H9 (cell line): ENCODE measurements around the gene CAND2. TPM values are rescaled to one million over a fixed set of nuclear protein-coding genes. Genes with fewer than 3 reads are reported as not detected.

ENCODE experiments used
- DNase-seq: peaks from one replicate; pipeline ENCODE4 v3.0.0-alpha.2; 2017
- H2AFZ ChIP-seq: one replicate; pipeline ENCODE4 v1.6.1; 2013; ENCODE audit warnings: mild to moderate bottlenecking, low read length, control low read depth, moderate library complexity
- H2AK5ac ChIP-seq: 2 replicates; pipeline ENCODE4 v1.6.1; 2013; ENCODE audit warnings: low read length, control low read depth, mixed read lengths; ENCODE audit not compliant: insufficient read length
- H2BK120ac ChIP-seq: one replicate; pipeline ENCODE4 v1.6.1; 2013; ENCODE audit warnings: low read depth, mild to moderate bottlenecking, low read length, control low read depth, inconsistent platforms; ENCODE audit not compliant: poor library complexity, severe bottlenecking
- H2BK12ac ChIP-seq: 2 replicates; pipeline ENCODE4 v1.6.1; 2013; ENCODE audit warnings: low read length, control low read depth, mixed read lengths, low read depth; ENCODE audit not compliant: insufficient read length
- H2BK15ac ChIP-seq: 2 replicates; pipeline ENCODE4 v1.6.1; 2013; ENCODE audit warnings: low read depth, low read length, control low read depth
- H2BK20ac ChIP-seq: one replicate; pipeline ENCODE4 v1.6.1; 2013; ENCODE audit warnings: low read depth, mild to moderate bottlenecking, low read length, control low read depth, inconsistent platforms; ENCODE audit not compliant: poor library complexity, severe bottlenecking
- H2BK5ac ChIP-seq: 2 replicates; pipeline ENCODE4 v1.6.1; 2013; ENCODE audit warnings: low read length, control low read depth, mixed read lengths; ENCODE audit not compliant: insufficient read length
- H3K14ac ChIP-seq: 2 replicates; pipeline ENCODE4 v1.6.1; 2013; ENCODE audit warnings: low read length, control low read depth; ENCODE audit not compliant: insufficient read depth
- H3K18ac ChIP-seq: 2 replicates; pipeline ENCODE4 v1.6.1; 2013; ENCODE audit warnings: low read depth, mild to moderate bottlenecking, mixed read lengths, low read length, control low read depth; ENCODE audit not compliant: insufficient read length
- H3K23ac ChIP-seq: 2 replicates; pipeline ENCODE4 v1.6.1; 2013; ENCODE audit warnings: low read length, control low read depth, mixed read lengths, low read depth; ENCODE audit not compliant: insufficient read length
- H3K23me2 ChIP-seq: 2 replicates; pipeline ENCODE4 v1.6.1; 2013; ENCODE audit warnings: low read depth, mild to moderate bottlenecking, mixed read lengths, low read length, control low read depth; ENCODE audit not compliant: insufficient read length, poor library complexity, severe bottlenecking
- H3K27ac ChIP-seq: 2 replicates; pipeline ENCODE4 v1.5.1; 2013; ENCODE audit warnings: low read length, control low read depth, mixed read lengths, low read depth; ENCODE audit not compliant: insufficient read length
- H3K27me3 ChIP-seq: 2 replicates; pipeline ENCODE4 v1.6.1; 2013; ENCODE audit warnings: low read length, control low read depth, inconsistent platforms; ENCODE audit not compliant: insufficient read depth
- H3K4ac ChIP-seq: 2 replicates; pipeline ENCODE4 v1.6.1; 2013; ENCODE audit warnings: low read depth, mild to moderate bottlenecking, control low read depth, inconsistent platforms, low read length, moderate library complexity
- H3K4me1 ChIP-seq: 2 replicates; pipeline ENCODE4 v1.6.1; 2013; ENCODE audit warnings: low read length, control low read depth, inconsistent platforms; ENCODE audit not compliant: insufficient read depth
- H3K4me2 ChIP-seq: 2 replicates; pipeline ENCODE4 v1.6.1; 2013; ENCODE audit warnings: low read length, control low read depth, mixed read lengths; ENCODE audit not compliant: insufficient read length, insufficient read depth
- H3K56ac ChIP-seq: 2 replicates; pipeline ENCODE4 v1.6.1; 2013; ENCODE audit warnings: low read depth, mild to moderate bottlenecking, mixed read lengths, low read length, control low read depth; ENCODE audit not compliant: insufficient read length
- H3K79me1 ChIP-seq: 2 replicates; pipeline ENCODE4 v1.6.1; 2013; ENCODE audit warnings: low read depth, mild to moderate bottlenecking, moderate library complexity, low read length, control low read depth, inconsistent platforms; ENCODE audit not compliant: insufficient read depth, poor library complexity, severe bottlenecking
- H3K79me2 ChIP-seq: 2 replicates; pipeline ENCODE4 v1.6.1; 2013; ENCODE audit warnings: low read length, control low read depth, inconsistent platforms; ENCODE audit not compliant: insufficient read depth
- H3K9ac ChIP-seq: 2 replicates; pipeline ENCODE4 v1.6.1; 2013; ENCODE audit warnings: low read length, control low read depth, mixed read lengths; ENCODE audit not compliant: insufficient read length; ENCODE audit errors: extremely low read depth
- H3K9me3 ChIP-seq: one replicate; pipeline ENCODE4 v1.6.1; 2013; ENCODE audit warnings: low read depth, low read length, inconsistent platforms; ENCODE audit not compliant: control insufficient read depth
- H3T11ph ChIP-seq: one replicate; pipeline ENCODE4 v1.6.1; 2013; ENCODE audit warnings: mild to moderate bottlenecking, low read length, control low read depth, inconsistent platforms
- H4K20me1 ChIP-seq: one replicate; pipeline ENCODE4 v1.6.1; 2013; ENCODE audit not compliant: control insufficient read depth, insufficient read length, insufficient read depth
- H4K5ac ChIP-seq: 2 replicates; pipeline ENCODE4 v1.6.1; 2013; ENCODE audit warnings: low read depth, mild to moderate bottlenecking, mixed read lengths, low read length, control low read depth; ENCODE audit not compliant: insufficient read length
- H4K8ac ChIP-seq: replicated peaks from 2 replicates; pipeline ENCODE4 v1.6.1; 2013; ENCODE audit warnings: low read length, control low read depth, mixed read lengths, low read depth; ENCODE audit not compliant: insufficient read length
- H4K91ac ChIP-seq: 2 replicates; pipeline ENCODE4 v1.6.1; 2013; ENCODE audit warnings: low read depth, mild to moderate bottlenecking, moderate library complexity, mixed read lengths, low read length, control low read depth; ENCODE audit not compliant: insufficient read length
- H3K27ac Mint-ChIP-seq, 3 experiments: 2 replicates in 2 of 3; 3 replicates in 1 of 3; pipeline ENCODE4 v1.8.0; 2020 to 2021; ENCODE audit warnings: mixed read lengths in 3 of 3, mild to moderate bottlenecking in 1 of 3, moderate library complexity in 1 of 3
- H3K27me3 Mint-ChIP-seq: 2 replicates; pipeline ENCODE4 v1.8.0; 2021; ENCODE audit warnings: low read depth, mild to moderate bottlenecking, moderate library complexity, mixed read lengths
- H3K36me3 Mint-ChIP-seq, 3 experiments: 2 replicates in 2 of 3; 3 replicates in 1 of 3; pipeline ENCODE4 v1.8.0; 2020 to 2021; ENCODE audit warnings: low read depth in 3 of 3, mixed read lengths in 3 of 3; ENCODE audit not compliant: insufficient read depth in 1 of 3
- H3K4me1 Mint-ChIP-seq, 2 experiments: 2 replicates each; pipeline ENCODE4 v1.8.0; 2020; ENCODE audit warnings: mixed read lengths in 2 of 2
- H3K4me3 Mint-ChIP-seq, 2 experiments: 2 replicates in 1 of 2; 3 replicates in 1 of 2; pipeline ENCODE4 v1.8.0; 2020 to 2021; ENCODE audit warnings: mild to moderate bottlenecking in 2 of 2, mixed read lengths in 2 of 2, moderate library complexity in 1 of 2
- H3K9me3 Mint-ChIP-seq, 2 experiments: 2 replicates in 1 of 2; 3 replicates in 1 of 2; pipeline ENCODE4 v1.8.0; 2020; ENCODE audit warnings: mild to moderate bottlenecking in 2 of 2, mixed read lengths in 2 of 2, moderate library complexity in 1 of 2
- WGBS: extraction: QIAGEN DNeasy Blood & Tissue Kit; methylation state at CpG from one replicate; pipeline ENCODE4 v1.1.7; 2013; ENCODE audit warnings: missing lambda C conversion rate, low lambda C conversion rate, mixed read lengths; ENCODE audit not compliant: insufficient read length; ENCODE audit errors: extremely low coverage; 5-methylcytosine and 5-hydroxymethylcytosine counted together
- total RNA-seq: library from RNA; stranded (reverse); gene quantifications from 2 replicates; pipeline ENCODE4 v1.2.1, GENCODE V29; 2021
- TF ChIP-seq, protein P1 (sequence below): fragments of 200-600 bp; sonication (generic); conservative IDR thresholded peaks from 3 replicates; pipeline ENCODE4 v1.8.0; 2021; ENCODE audit warnings: antibody characterized with exemption, mild to moderate bottlenecking

CAND2 gene
- total RNA-seq, 1 experiment from 2014 or later: 10.7 TPM

DNA sequence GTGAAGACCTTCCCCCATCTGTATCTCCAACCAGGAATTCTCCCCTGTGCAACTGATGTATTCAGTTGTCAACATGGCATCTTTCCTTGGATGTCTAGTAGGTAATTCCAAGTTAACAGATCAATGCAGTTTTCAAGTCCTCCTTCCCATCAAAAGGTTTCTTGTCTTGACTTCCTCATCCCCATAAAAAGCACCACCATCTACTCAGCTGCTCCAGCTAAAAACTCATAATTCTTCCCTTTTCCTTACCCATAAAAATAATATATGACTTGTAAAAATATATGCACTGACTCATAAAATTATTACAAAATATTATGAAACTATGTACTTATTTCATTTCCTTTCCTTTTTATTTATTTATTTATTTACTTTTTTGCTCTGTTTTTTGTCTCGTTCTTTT, 5.0 kb upstream of the CAND2 start:
- Histone ChIP-seq H3K27me3 (no peaks in the 10 kb centered on the region), H3K9ac (no peak overlapping the region), H3T11ph (no peak overlapping the region), H2BK20ac (no peak overlapping the region), H3K18ac (no peak overlapping the region), H3K4me2 (no peak overlapping the region), H4K20me1 (no peaks in the 10 kb centered on the region), H3K79me1 (no peaks in the 10 kb centered on the region), H3K4me1 (no peaks in the 10 kb centered on the region), H3K9me3 (no peaks in the 10 kb centered on the region), H2BK15ac (no peak overlapping the region), H4K5ac (no peak overlapping the region), H3K27ac (no peak overlapping the region), H2BK120ac (no peak overlapping the region), H3K56ac (no peak overlapping the region), H2BK12ac (no peak overlapping the region), H3K23me2 (no peaks in the 10 kb centered on the region), H2BK5ac (no peak overlapping the region), H3K23ac (no peak overlapping the region), H3K79me2 (no peaks in the 10 kb centered on the region), H2AK5ac (no peak overlapping the region), H3K4ac (no peak overlapping the region), H4K8ac (no peak overlapping the region), H2AFZ (no peak overlapping the region), H3K14ac (no peak overlapping the region), H4K91ac (no peak overlapping the region)
- DNase-seq: no peak
- TF ChIP-seq, protein P1, sequence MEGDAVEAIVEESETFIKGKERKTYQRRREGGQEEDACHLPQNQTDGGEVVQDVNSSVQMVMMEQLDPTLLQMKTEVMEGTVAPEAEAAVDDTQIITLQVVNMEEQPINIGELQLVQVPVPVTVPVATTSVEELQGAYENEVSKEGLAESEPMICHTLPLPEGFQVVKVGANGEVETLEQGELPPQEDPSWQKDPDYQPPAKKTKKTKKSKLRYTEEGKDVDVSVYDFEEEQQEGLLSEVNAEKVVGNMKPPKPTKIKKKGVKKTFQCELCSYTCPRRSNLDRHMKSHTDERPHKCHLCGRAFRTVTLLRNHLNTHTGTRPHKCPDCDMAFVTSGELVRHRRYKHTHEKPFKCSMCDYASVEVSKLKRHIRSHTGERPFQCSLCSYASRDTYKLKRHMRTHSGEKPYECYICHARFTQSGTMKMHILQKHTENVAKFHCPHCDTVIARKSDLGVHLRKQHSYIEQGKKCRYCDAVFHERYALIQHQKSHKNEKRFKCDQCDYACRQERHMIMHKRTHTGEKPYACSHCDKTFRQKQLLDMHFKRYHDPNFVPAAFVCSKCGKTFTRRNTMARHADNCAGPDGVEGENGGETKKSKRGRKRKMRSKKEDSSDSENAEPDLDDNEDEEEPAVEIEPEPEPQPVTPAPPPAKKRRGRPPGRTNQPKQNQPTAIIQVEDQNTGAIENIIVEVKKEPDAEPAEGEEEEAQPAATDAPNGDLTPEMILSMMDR: no peak
- H3K27ac Mint-ChIP-seq: no peak overlapping the region
- no peak overlapping the region for H3K4me3 Mint-ChIP-seq
- H3K27me3 Mint-ChIP-seq: peaks cover 10% of the 10 kb centered on the region
- H3K4me1 Mint-ChIP-seq: peaks cover 3 to 10% of the 10 kb centered on the region in 2 experiments; a peak in 3 of 4 replicates
- peaks cover 0 to 4% of the 10 kb centered on the region in 2 experiments; a peak in 3 of 5 replicates for H3K9me3 Mint-ChIP-seq
- peaks cover 0 to 5% (median 0%) of the 10 kb centered on the region in 3 experiments; a peak in 2 of 7 replicates for H3K36me3 Mint-ChIP-seq
- no CpG with 5 or more reads among the region's 1 CpG for WGBS
